HEK293 (cell line): Measurements from ENCODE around the gene MORN1.
A peak's percentile ranks its signal among the peaks of the same experiment; 100 is the strongest.

Experiments
- BCL11B ChIP-seq: fragments of 450-650 bp; formaldehyde crosslinking; IDR thresholded peaks from 2 replicates; pipeline ENCODE4 v1.5.1; 2016; ENCODE audit warnings: low read depth, missing biosample characterization, missing genetic modification characterization
- GFI1B ChIP-seq: fragments of 450-650 bp; formaldehyde crosslinking; IDR thresholded peaks from 2 replicates; pipeline ENCODE4 v1.5.1; 2016; ENCODE audit warnings: missing biosample characterization, missing genetic modification characterization
- GLI2 ChIP-seq: fragments of 450-650 bp; formaldehyde crosslinking; IDR thresholded peaks from 2 replicates; pipeline ENCODE4; 2017; ENCODE audit warnings: missing biosample characterization, missing genetic modification characterization, low read depth, borderline replicate concordance
- GLI4 ChIP-seq: fragments of 450-650 bp; formaldehyde crosslinking; IDR thresholded peaks from 2 replicates; pipeline ENCODE4 v1.5.1; 2016; ENCODE audit warnings: missing biosample characterization, missing genetic modification characterization
- GLIS1 ChIP-seq: fragments of 450-650 bp; formaldehyde crosslinking; IDR thresholded peaks from 2 replicates; pipeline ENCODE4 v1.5.1; 2016; ENCODE audit warnings: missing biosample characterization, missing genetic modification characterization
- IKZF3 ChIP-seq: fragments of 450-650 bp; IDR thresholded peaks from 2 replicates; pipeline ENCODE4 v1.5.0; 2018; ENCODE audit warnings: missing biosample characterization, mild to moderate bottlenecking, missing genetic modification characterization, moderate library complexity
- KLF10 ChIP-seq: fragments of 450-650 bp; IDR thresholded peaks from 2 replicates; pipeline ENCODE4 v1.5.1; 2018; ENCODE audit warnings: missing biosample characterization, mild to moderate bottlenecking, missing genetic modification characterization
- KLF8 ChIP-seq: fragments of 450-650 bp; formaldehyde crosslinking; IDR thresholded peaks from 2 replicates; pipeline ENCODE4 v1.5.1; 2016; ENCODE audit warnings: missing biosample characterization, missing genetic modification characterization
- RBAK ChIP-seq: fragments of 450-650 bp; formaldehyde crosslinking; IDR thresholded peaks from 2 replicates; pipeline ENCODE4 v1.5.1; 2016; ENCODE audit warnings: missing biosample characterization, missing genetic modification characterization
- REST ChIP-seq: fragments of 450-650 bp; formaldehyde crosslinking; IDR thresholded peaks from 2 replicates; pipeline ENCODE4 v1.5.1; 2016; ENCODE audit warnings: missing biosample characterization, missing genetic modification characterization
- SALL2 ChIP-seq: fragments of 450-650 bp; formaldehyde crosslinking; IDR thresholded peaks from 2 replicates; pipeline ENCODE4 v1.5.0; 2017; ENCODE audit warnings: missing biosample characterization, mild to moderate bottlenecking, missing genetic modification characterization, borderline replicate concordance
- SETDB1 ChIP-seq: IDR thresholded peaks from one replicate; pipeline ENCODE4 v1.6.1; 2017; ENCODE audit warnings: mild to moderate bottlenecking, low read length, moderate library complexity, mixed read lengths; ENCODE audit not compliant: insufficient read length
- ZBTB10 ChIP-seq: fragments of 450-650 bp; formaldehyde crosslinking; IDR thresholded peaks from 2 replicates; pipeline ENCODE4 v1.5.1; 2016; ENCODE audit warnings: missing biosample characterization, missing genetic modification characterization
- ZBTB11 ChIP-seq: fragments of 450-650 bp; formaldehyde crosslinking; conservative IDR thresholded peaks from 2 replicates; pipeline ENCODE4 v1.5.1; 2016; ENCODE audit warnings: low read depth, missing biosample characterization, missing genetic modification characterization
- ZBTB8A ChIP-seq: fragments of 450-650 bp; formaldehyde crosslinking; IDR thresholded peaks from 2 replicates; pipeline ENCODE4 v1.5.1; 2016; ENCODE audit warnings: missing biosample characterization, missing genetic modification characterization
- ZIC2 ChIP-seq: fragments of 450-650 bp; formaldehyde crosslinking; IDR thresholded peaks from 2 replicates; pipeline ENCODE4 v1.5.1; 2016; ENCODE audit warnings: missing biosample characterization, missing genetic modification characterization
- ZNF18 ChIP-seq: fragments of 450-650 bp; formaldehyde crosslinking; IDR thresholded peaks from 2 replicates; pipeline ENCODE4 v1.5.1; 2016; ENCODE audit warnings: missing biosample characterization, missing genetic modification characterization
- ZNF23 ChIP-seq: fragments of 450-650 bp; formaldehyde crosslinking; IDR thresholded peaks from 2 replicates; pipeline ENCODE4 v1.5.1; 2016; ENCODE audit warnings: missing biosample characterization, missing genetic modification characterization, borderline replicate concordance
- ZNF335 ChIP-seq: fragments of 450-650 bp; formaldehyde crosslinking; conservative IDR thresholded peaks from 2 replicates; pipeline ENCODE4 v1.5.1; 2016; ENCODE audit warnings: missing biosample characterization, missing genetic modification characterization
- ZNF398 ChIP-seq: fragments of 450-650 bp; formaldehyde crosslinking; IDR thresholded peaks from 2 replicates; pipeline ENCODE4 v1.5.1; 2017; ENCODE audit warnings: missing biosample characterization, missing genetic modification characterization
- ZNF423 ChIP-seq: fragments of 450-650 bp; formaldehyde crosslinking; IDR thresholded peaks from 2 replicates; pipeline ENCODE4 v1.5.1; 2016; ENCODE audit warnings: missing biosample characterization, missing genetic modification characterization
- ZNF561 ChIP-seq: fragments of 450-650 bp; IDR thresholded peaks from 2 replicates; pipeline ENCODE4 v1.5.1; 2018; ENCODE audit warnings: missing biosample characterization, missing genetic modification characterization, borderline replicate concordance
- ZNF585B ChIP-seq: fragments of 450-650 bp; formaldehyde crosslinking; IDR thresholded peaks from 2 replicates; pipeline ENCODE4 v1.5.1; 2016; ENCODE audit warnings: missing biosample characterization, missing genetic modification characterization
- ZNF600 ChIP-seq: fragments of 450-650 bp; formaldehyde crosslinking; IDR thresholded peaks from 2 replicates; pipeline ENCODE4 v1.5.1; 2016; ENCODE audit warnings: missing biosample characterization, missing genetic modification characterization
- ZNF660 ChIP-seq: fragments of 450-650 bp; IDR thresholded peaks from 2 replicates; pipeline ENCODE4 v1.5.1; 2018; ENCODE audit warnings: missing biosample characterization, mild to moderate bottlenecking, missing genetic modification characterization
- ZNF707 ChIP-seq: fragments of 450-650 bp; formaldehyde crosslinking; IDR thresholded peaks from 2 replicates; pipeline ENCODE4 v1.5.1; 2016; ENCODE audit warnings: missing biosample characterization, missing genetic modification characterization
- ZNF76 ChIP-seq: fragments of 450-650 bp; formaldehyde crosslinking; IDR thresholded peaks from 2 replicates; pipeline ENCODE4; 2016; ENCODE audit warnings: low read depth, missing biosample characterization, missing genetic modification characterization, borderline replicate concordance

MORN1 gene

GRCh38 chr1:2314273-2314802, 77.0 kb downstream of the MORN1 start (continued):
- no peak for TF ChIP-seq SALL2
- TF ChIP-seq SETDB1: no peak
- peak; percentile 49; the same call in 1 of the 2 replicates for TF ChIP-seq KLF8 (tag by site-specific recombination)
- peak; percentile 70 for TF ChIP-seq ZBTB10 (tag by site-specific recombination)
- TF ChIP-seq GLI2 (tag by site-specific recombination): no peak
- TF ChIP-seq ZNF76: 0 out of 2 replicates have a peak, but pooled peaks have one; percentile 29
- TF ChIP-seq ZNF18: no peak
- TF ChIP-seq ZNF660 (tag by site-specific recombination): peak; percentile 57; the same call in 1 of the 2 replicates
- 0 out of 2 replicates have a peak, but pooled peaks have one; percentile 17 for TF ChIP-seq ZNF585B
- peak; percentile 73; the same call in 1 of the 2 replicates for TF ChIP-seq KLF10 (tag by site-specific recombination)
- peak; percentile 82 for TF ChIP-seq IKZF3 (tag by site-specific recombination)
- peak; percentile 40 for TF ChIP-seq ZIC2 (tag by site-specific recombination)
- TF ChIP-seq GLIS1: peak; percentile 71
- peak; percentile 72 for TF ChIP-seq ZNF600 (tag by site-specific recombination)
- TF ChIP-seq ZNF335: peak; percentile 66
- 0 out of 2 replicates have a peak, but pooled peaks have one; percentile 18 for TF ChIP-seq ZNF423 (tag by site-specific recombination)
- TF ChIP-seq ZNF23: no peak
- TF ChIP-seq REST (tag by site-specific recombination): peak; percentile 33; the same call in 1 of the 2 replicates
- TF ChIP-seq ZNF561: peak; percentile 55; the same call in 1 of the 2 replicates
- peak; percentile 86; the same call in 1 of the 2 replicates for TF ChIP-seq BCL11B
- TF ChIP-seq ZBTB8A (tag by site-specific recombination): peak; percentile 42
- no peak for TF ChIP-seq GFI1B (tag by site-specific recombination)
- peak; percentile 86 for TF ChIP-seq ZNF398 (tag by site-specific recombination)
- no peak for TF ChIP-seq ZNF707
- TF ChIP-seq GLI4 (tag by site-specific recombination): no peak
- peak; percentile 41 for TF ChIP-seq ZBTB11 (tag by site-specific recombination)
- no peak for TF ChIP-seq RBAK (tag by site-specific recombination)
